AG09309 (cell line): Measurements from ENCODE around the gene CCDC92B.
"Not testable (repeated sequence)": the region's sequence is repeated elsewhere in the genome, so short reads cannot be mapped to it uniquely, and the experiment has no call there.

ENCODE experiments used
- DNase-seq: peaks from one replicate; pipeline ENCODE4 v3.0.0-alpha.2; 2010; ENCODE audit warnings: low read depth
- H3K4me3 ChIP-seq: 2 replicates; pipeline ENCODE4 v1.5.1; 2011; ENCODE audit warnings: mild to moderate bottlenecking, low read depth, low read length, moderate library complexity; ENCODE audit not compliant: control insufficient read depth
- CTCF ChIP-seq: IDR thresholded peaks from 2 replicates; pipeline ENCODE4 v1.5.1; 2011; ENCODE audit warnings: mild to moderate bottlenecking, low read depth, low read length, inconsistent platforms; ENCODE audit not compliant: insufficient read depth, control insufficient read depth; ENCODE audit errors: missing control alignments

The CCDC92B gene

DNA sequence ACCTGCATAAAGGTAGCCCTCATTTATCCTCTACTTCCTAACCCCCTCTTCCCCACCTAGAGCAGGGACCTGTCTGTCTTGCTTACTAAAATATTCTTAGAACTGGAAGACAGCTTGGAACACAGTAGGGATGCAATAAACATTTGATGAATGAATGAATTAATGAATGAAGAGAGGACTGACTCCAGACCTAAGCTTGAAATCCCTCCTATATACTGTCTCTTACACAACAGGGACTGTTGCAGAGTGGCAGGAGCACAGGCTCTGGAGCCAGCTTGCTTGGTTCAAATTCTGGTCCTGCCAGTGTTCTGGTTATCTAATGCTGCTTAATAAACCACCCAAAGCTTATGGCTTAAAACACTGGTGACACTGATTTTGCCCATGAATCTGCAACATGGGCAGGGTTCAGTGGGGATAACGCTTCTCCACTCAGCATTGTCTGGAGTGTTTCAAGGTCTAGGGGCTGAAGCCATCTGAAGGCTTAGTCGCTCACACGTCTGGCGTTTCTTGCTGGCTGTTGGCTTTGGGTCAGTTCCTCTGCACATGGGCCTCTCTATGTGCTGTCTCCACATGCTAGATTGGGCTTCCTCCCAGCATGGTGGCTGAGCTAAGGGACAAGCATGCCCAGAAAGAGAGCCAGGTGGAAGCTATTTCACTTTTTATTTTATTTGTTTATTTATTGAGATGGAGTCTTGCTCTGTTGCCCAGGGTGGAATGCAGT lies 34.0 kb upstream of the CCDC92B start:
- TF ChIP-seq CTCF, result no peak
- no peak for DNase-seq
- no peak overlapping the region for H3K4me3 ChIP-seq

GRCh38 chr17:2782055-2782454 lies 32.6 kb upstream of the CCDC92B start:
- no peak for TF ChIP-seq CTCF
- DNase-seq, result no peak
- H3K4me3 ChIP-seq, result no peak overlapping the region

DNA sequence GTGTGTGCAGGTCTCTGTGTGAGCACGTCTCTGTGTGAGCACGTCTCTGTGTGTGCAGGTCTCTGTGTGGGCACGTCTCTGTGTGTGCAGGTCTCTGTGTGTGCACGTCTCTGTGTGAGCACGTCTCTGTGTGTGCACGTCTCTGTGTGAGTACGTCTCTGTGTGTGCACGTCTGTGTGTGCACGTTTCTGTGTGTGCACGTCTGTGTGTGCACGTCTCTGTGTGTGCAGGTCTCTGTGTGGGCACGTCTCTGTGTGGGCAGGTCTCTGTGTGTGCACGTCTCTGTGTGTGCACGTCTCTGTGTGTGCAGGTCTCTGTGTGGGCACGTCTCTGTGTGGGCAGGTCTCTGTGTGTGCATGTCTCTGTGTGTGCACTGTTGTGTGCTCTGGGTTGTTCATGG lies 32.1 kb upstream of the CCDC92B start:
- not testable (repeated sequence) for DNase-seq

GRCh38 chr17:2780931-2781454 lies 31.5 kb upstream of the CCDC92B start:
- no peak for TF ChIP-seq CTCF
- DNase-seq, result no peak
- no peak overlapping the region for H3K4me3 ChIP-seq

More for the DNA sequence above, 32.1 kb upstream of the CCDC92B start:
- not testable (repeated sequence) for H3K4me3 ChIP-seq

- H3K4me3 ChIP-seq, result no peak overlapping the region
- DNase-seq, result no peak
- TF ChIP-seq CTCF, result no peak
These were observed 30.8 kb upstream of the CCDC92B start for GRCh38 chr17:2780256-2780655.

DNA sequence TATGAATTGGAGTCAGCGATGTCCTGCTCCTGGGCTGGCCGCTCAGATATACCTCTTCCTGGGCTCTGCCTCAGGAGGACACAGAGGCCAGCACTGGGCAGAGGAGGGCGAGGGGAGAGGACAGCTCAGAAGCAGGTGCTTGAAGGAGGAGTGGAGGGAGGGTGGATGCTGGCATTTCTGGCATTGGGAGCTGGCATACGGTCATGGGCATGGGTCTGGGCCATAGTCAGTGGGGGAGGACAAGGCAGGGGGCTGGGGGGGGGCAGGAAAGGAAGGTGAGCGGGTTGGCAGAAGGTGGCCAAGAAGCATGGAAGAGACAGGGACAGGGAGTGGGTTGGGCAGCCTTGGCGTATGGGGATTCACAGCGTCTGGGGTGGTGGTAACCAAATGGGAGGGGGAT lies 30.1 kb upstream of the CCDC92B start:
- DNase-seq, result no peak
- no peak overlapping the region for H3K4me3 ChIP-seq
- no peak for TF ChIP-seq CTCF

- no peak for TF ChIP-seq CTCF
- H3K4me3 ChIP-seq, result no peak overlapping the region
- no peak for DNase-seq
These were observed 29.0 kb upstream of the CCDC92B start for GRCh38 chr17:2778489-2778888.
